ENCODE data around the gene EMP1.

EMP1 gene

GRCh38 chr12:13173012-13173932 lies 23.3 kb upstream of the EMP1 start:
- peak in 1 of 5 donors; percentile 73 for DNase-seq

GRCh38 chr12:13175499-13175898 lies 21.0 kb upstream of the EMP1 start:
- no peak for DNase-seq

GRCh38 chr12:13176256-13176655 lies 20.3 kb upstream of the EMP1 start:
- no peak for DNase-seq

- no peak for DNase-seq
These were observed 19.2 kb upstream of the EMP1 start for GRCh38 chr12:13177373-13177772.

- no peak for DNase-seq
These were observed 18.6 kb upstream of the EMP1 start for GRCh38 chr12:13177906-13178305.

GRCh38 chr12:13178568-13179210 lies 17.8 kb upstream of the EMP1 start:
- no peak for DNase-seq

GRCh38 chr12:13179211-13180074 lies 17.1 kb upstream of the EMP1 start:
- DNase-seq: peak in 4 of 5 donors; percentile 39 to 76 (median 41)

- no peak for DNase-seq
These were observed 15.0 kb upstream of the EMP1 start for GRCh38 chr12:13181375-13182070.

- DNase-seq: no peak
These were observed 13.6 kb upstream of the EMP1 start for GRCh38 chr12:13182881-13183280.

GRCh38 chr12:13183620-13184019 lies 12.9 kb upstream of the EMP1 start:
- peak in 1 of 5 donors; percentile 19 for DNase-seq

GRCh38 chr12:13186302-13186701 lies 10.2 kb upstream of the EMP1 start:
- DNase-seq: no peak

- no peak for DNase-seq
These were observed 9.1 kb upstream of the EMP1 start for GRCh38 chr12:13187399-13187798.

- no peak for DNase-seq
These were observed 7.3 kb upstream of the EMP1 start for GRCh38 chr12:13189264-13189663.

GRCh38 chr12:13190275-13190674 lies 6.3 kb upstream of the EMP1 start:
- DNase-seq: no peak

- DNase-seq: no peak
These were observed 3.8 kb upstream of the EMP1 start for GRCh38 chr12:13192719-13193118.

- DNase-seq: no peak
These were observed 2.9 kb upstream of the EMP1 start for GRCh38 chr12:13193505-13194231.

- DNase-seq: no peak
These were observed 2.0 kb upstream of the EMP1 start for GRCh38 chr12:13194401-13195110.

- DNase-seq: no peak
These were observed 1.3 kb upstream of the EMP1 start for GRCh38 chr12:13195250-13195649.

GRCh38 chr12:13195785-13196129 lies 769 bp upstream of the EMP1 start:
- DNase-seq: no peak

GRCh38 chr12:13197032-13197431 lies 506 bp downstream of the EMP1 start:
- DNase-seq: no peak

- no peak for DNase-seq
These were observed 1.1 kb downstream of the EMP1 start for GRCh38 chr12:13197526-13198143.
